ENCODE data around the gene ZPBP2. TPM values are rescaled to one million over a fixed set of nuclear protein-coding genes. Genes with fewer than 3 reads are reported as not detected.
"Not testable (repeated sequence)": the region's sequence is repeated elsewhere in the genome, so short reads cannot be mapped to it uniquely, and the experiment has no call there.

The ZPBP2 gene
- total and polyA plus RNA-seq, 2 donors, result 0.11 TPM; not detected in 1

- H3K4me3 ChIP-seq (ENCODE audit: low read length in 2 of 2), result no peak overlapping the region
- WGBS, result 76% methylated on average over 4 of the region's 4 CpGs
- DNase-seq (ENCODE audit: low read depth in 6 of 9, low spot score in 9 of 9), result peak in 1 of 9 donors; percentile 18
- H3K9me3 ChIP-seq (ENCODE audit: control insufficient read depth in 2 of 2, insufficient read depth in 1 of 2, low read length in 1 of 2), result no peaks in the 10 kb centered on the region
- peaks cover 4 to 15% of the 10 kb centered on the region in 2 donors for H3K4me1 ChIP-seq (ENCODE audit: control insufficient read depth in 2 of 2, insufficient read depth in 2 of 2, low read length in 2 of 2)
- peaks cover 3 to 10% of the 10 kb centered on the region in 2 donors for H3K36me3 ChIP-seq (ENCODE audit: control insufficient read depth in 2 of 2, insufficient read depth in 2 of 2, low read length in 1 of 2)
- H3K27me3 ChIP-seq (ENCODE audit: control insufficient read depth in 2 of 2, insufficient read depth in 1 of 2, low read length in 1 of 2), result no peaks in the 10 kb centered on the region
- H3K27ac ChIP-seq (ENCODE audit: low read depth in 1 of 2, low read length in 1 of 2), result no peak overlapping the region
These were observed 19.4 kb upstream of the ZPBP2 start for GRCh38 chr17:39848600-39848999.

DNA sequence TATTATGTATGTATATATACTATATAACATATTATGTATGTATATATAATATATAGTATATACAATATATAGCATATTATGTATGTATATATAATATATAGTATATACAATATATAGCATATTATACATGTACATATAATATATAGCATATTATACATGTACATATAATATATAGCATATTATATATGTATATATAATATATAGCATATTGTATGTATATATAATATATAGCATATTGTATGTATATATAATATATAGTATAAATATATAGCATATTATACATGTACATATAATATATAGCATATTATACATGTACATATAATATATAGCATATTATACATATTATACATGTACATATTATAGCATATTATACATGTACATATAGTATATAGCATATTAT, 17.8 kb upstream of the ZPBP2 start:
- H3K4me1 ChIP-seq (ENCODE audit: control insufficient read depth in 2 of 2, insufficient read depth in 2 of 2, low read length in 2 of 2), result peaks cover 0 to 13% of the 10 kb centered on the region in 2 donors
- not testable (repeated sequence) for H3K36me3 ChIP-seq (ENCODE audit: control insufficient read depth in 2 of 2, insufficient read depth in 2 of 2, low read length in 1 of 2); H3K27me3 ChIP-seq (ENCODE audit: control insufficient read depth in 2 of 2, insufficient read depth in 1 of 2, low read length in 1 of 2); H3K9me3 ChIP-seq (ENCODE audit: control insufficient read depth in 2 of 2, insufficient read depth in 1 of 2, low read length in 1 of 2); H3K27ac ChIP-seq (ENCODE audit: low read depth in 1 of 2, low read length in 1 of 2); H3K4me3 ChIP-seq (ENCODE audit: low read length in 2 of 2); DNase-seq (ENCODE audit: low read depth in 6 of 9, low spot score in 9 of 9)

DNA sequence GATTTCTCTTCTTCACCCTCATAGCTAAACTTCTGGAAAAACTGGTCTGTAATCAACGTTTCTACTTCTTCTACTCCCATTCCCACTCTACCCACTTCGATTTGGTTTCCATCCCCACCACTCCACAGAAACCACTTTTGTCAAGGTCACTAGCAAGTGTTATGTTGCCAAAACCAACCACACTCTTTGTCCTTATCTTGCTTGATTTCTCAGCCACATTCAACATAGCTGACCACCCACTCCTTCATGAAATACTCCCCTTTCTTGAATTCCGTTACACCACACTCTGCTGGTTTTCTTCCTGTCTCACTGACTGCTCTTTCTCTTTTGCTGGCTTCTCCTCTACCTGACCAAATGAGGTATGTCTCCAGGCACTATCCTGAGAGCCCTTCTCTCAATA, 15.8 kb upstream of the ZPBP2 start:
- 87% methylated on average over 3 of the region's 3 CpGs for WGBS
- Histone ChIP-seq H3K4me3 (ENCODE audit: low read length in 2 of 2) (no peak overlapping the region), H3K27ac (ENCODE audit: low read depth in 1 of 2, low read length in 1 of 2) (no peak overlapping the region), H3K36me3 (ENCODE audit: control insufficient read depth in 2 of 2, insufficient read depth in 2 of 2, low read length in 1 of 2) (peaks cover 3 to 6% of the 10 kb centered on the region in 2 donors), H3K4me1 (ENCODE audit: control insufficient read depth in 2 of 2, insufficient read depth in 2 of 2, low read length in 2 of 2) (peaks cover 0 to 13% of the 10 kb centered on the region in 2 donors), H3K9me3 (ENCODE audit: control insufficient read depth in 2 of 2, insufficient read depth in 1 of 2, low read length in 1 of 2) (no peaks in the 10 kb centered on the region), H3K27me3 (ENCODE audit: control insufficient read depth in 2 of 2, insufficient read depth in 1 of 2, low read length in 1 of 2) (no peaks in the 10 kb centered on the region)
- no peak for DNase-seq (ENCODE audit: low read depth in 6 of 9, low spot score in 9 of 9)

DNA sequence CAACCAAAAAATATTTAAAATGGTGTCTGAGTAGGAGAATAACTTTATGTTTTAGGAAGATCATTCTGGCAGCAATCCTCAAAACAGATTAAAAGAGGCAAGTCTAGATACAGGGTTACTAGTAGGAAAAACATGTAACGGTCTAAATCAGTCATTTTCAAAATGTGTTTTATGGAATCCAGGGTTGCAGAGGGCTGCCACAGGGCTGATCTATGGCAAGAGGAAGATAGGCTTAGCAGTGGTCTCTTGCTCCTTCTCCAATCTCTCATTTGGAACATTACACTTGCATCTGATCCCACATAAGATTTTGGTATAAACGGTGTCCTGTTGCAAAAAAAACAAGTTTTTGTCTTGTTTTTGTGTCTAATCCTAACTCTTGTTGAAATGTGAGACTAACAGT, 13.1 kb upstream of the ZPBP2 start:
- H3K27ac ChIP-seq (ENCODE audit: low read depth in 1 of 2, low read length in 1 of 2), result no peak overlapping the region
- DNase-seq (ENCODE audit: low read depth in 6 of 9, low spot score in 9 of 9), result no peak
- no peaks in the 10 kb centered on the region for H3K4me1 ChIP-seq (ENCODE audit: control insufficient read depth in 2 of 2, insufficient read depth in 2 of 2, low read length in 2 of 2)
- no peaks in the 10 kb centered on the region for H3K9me3 ChIP-seq (ENCODE audit: control insufficient read depth in 2 of 2, insufficient read depth in 1 of 2, low read length in 1 of 2)
- no peaks in the 10 kb centered on the region for H3K27me3 ChIP-seq (ENCODE audit: control insufficient read depth in 2 of 2, insufficient read depth in 1 of 2, low read length in 1 of 2)
- no peak overlapping the region for H3K4me3 ChIP-seq (ENCODE audit: low read length in 2 of 2)
- peaks cover 0 to 3% of the 10 kb centered on the region in 2 donors for H3K36me3 ChIP-seq (ENCODE audit: control insufficient read depth in 2 of 2, insufficient read depth in 2 of 2, low read length in 1 of 2)
- 89% methylated on average over 2 of the region's 2 CpGs for WGBS

DNA sequence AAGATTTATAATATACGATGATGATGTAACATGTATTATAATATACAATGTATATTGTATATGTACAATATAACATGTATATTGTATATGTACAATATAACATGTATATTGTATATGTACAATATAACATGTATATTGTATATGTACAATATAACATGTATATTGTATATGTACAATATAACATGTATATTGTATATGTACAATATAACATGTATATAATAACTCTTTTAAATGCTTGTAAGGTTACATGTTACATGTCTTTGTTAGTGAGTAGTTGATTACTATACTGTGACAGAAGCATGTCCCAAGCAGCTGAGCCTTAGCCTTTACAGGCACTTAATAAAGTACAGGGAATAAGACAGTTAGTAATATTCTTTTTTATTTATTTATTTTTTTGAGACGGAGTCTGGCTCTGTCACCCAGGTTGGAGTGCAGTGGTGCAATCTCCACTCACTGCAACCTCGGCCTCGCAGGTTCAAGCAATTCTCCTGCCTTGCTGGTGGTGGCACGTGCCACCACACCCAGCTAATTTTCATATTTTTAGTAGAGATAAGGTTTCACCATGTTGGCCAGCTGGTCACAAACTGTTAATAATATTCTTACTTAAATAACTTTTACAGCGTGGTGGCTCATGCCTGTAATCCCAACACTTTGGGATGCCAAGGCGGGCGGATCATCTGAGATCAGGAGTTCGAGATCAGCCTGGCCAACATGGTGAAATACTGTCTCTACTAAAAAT, 11.9 kb upstream of the ZPBP2 start:
- not testable (repeated sequence) for H3K4me3 ChIP-seq (ENCODE audit: low read length in 2 of 2); H3K4me1 ChIP-seq (ENCODE audit: control insufficient read depth in 2 of 2, insufficient read depth in 2 of 2, low read length in 2 of 2); H3K36me3 ChIP-seq (ENCODE audit: control insufficient read depth in 2 of 2, insufficient read depth in 2 of 2, low read length in 1 of 2); DNase-seq (ENCODE audit: low read depth in 6 of 9, low spot score in 9 of 9); H3K9me3 ChIP-seq (ENCODE audit: control insufficient read depth in 2 of 2, insufficient read depth in 1 of 2, low read length in 1 of 2); H3K27ac ChIP-seq (ENCODE audit: low read depth in 1 of 2, low read length in 1 of 2); H3K27me3 ChIP-seq (ENCODE audit: control insufficient read depth in 2 of 2, insufficient read depth in 1 of 2, low read length in 1 of 2)
- 97% methylated on average over 9 of the region's 9 CpGs for WGBS

DNA sequence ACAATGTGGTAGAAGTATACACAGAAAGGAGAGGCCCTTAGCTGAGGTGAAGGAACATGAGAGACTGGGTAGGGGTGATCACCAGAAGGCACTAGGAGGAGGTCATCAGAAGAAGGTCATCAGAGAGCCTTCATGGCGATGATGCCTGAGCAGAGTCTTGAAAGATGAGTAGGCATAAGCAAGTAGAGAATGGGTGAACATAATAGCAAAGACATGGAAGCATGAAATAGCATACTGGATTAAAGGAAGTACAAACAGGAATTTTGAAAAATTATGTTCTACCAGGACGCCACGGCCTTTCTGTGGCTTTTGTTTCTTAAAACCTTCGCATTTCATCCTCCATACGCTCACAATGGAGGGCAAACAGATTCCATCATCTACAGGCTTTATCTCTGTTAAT, 6.8 kb upstream of the ZPBP2 start:
- Histone ChIP-seq H3K4me1 (ENCODE audit: control insufficient read depth in 2 of 2, insufficient read depth in 2 of 2, low read length in 2 of 2) (peaks cover 13 to 14% of the 10 kb centered on the region in 2 donors), H3K4me3 (ENCODE audit: low read length in 2 of 2) (peak overlapping the region in 1 of 2 donors; percentile 11)
- 91% methylated on average over 5 of the region's 5 CpGs for WGBS

GRCh38 chr17:39863244-39863917, 4.6 kb upstream of the ZPBP2 start:
- H3K27me3 ChIP-seq (ENCODE audit: control insufficient read depth in 2 of 2, insufficient read depth in 1 of 2, low read length in 1 of 2), result peaks cover 2 to 16% of the 10 kb centered on the region in 2 donors
- H3K9me3 ChIP-seq (ENCODE audit: control insufficient read depth in 2 of 2, insufficient read depth in 1 of 2, low read length in 1 of 2), result peaks cover 0 to 12% of the 10 kb centered on the region in 2 donors
- no peak for DNase-seq (ENCODE audit: low read depth in 6 of 9, low spot score in 9 of 9)
- 61% methylated on average over 7 of the region's 7 CpGs for WGBS
- no peaks in the 10 kb centered on the region for H3K36me3 ChIP-seq (ENCODE audit: control insufficient read depth in 2 of 2, insufficient read depth in 2 of 2, low read length in 1 of 2)
- H3K4me1 ChIP-seq (ENCODE audit: control insufficient read depth in 2 of 2, insufficient read depth in 2 of 2, low read length in 2 of 2), result peaks cover 15 to 21% of the 10 kb centered on the region in 2 donors
- peak overlapping the region; percentile 54 to 90 for H3K4me3 ChIP-seq (ENCODE audit: low read length in 2 of 2)
- peak overlapping the region; percentile 43 to 72 for H3K27ac ChIP-seq (ENCODE audit: low read depth in 1 of 2, low read length in 1 of 2)

More for the DNA sequence above, 6.8 kb upstream of the ZPBP2 start:
- Histone ChIP-seq H3K9me3 (ENCODE audit: control insufficient read depth in 2 of 2, insufficient read depth in 1 of 2, low read length in 1 of 2) (no peaks in the 10 kb centered on the region), H3K27ac (ENCODE audit: low read depth in 1 of 2, low read length in 1 of 2) (no peak overlapping the region), H3K27me3 (ENCODE audit: control insufficient read depth in 2 of 2, insufficient read depth in 1 of 2, low read length in 1 of 2) (peaks cover 2 to 3% of the 10 kb centered on the region in 2 donors), H3K36me3 (ENCODE audit: control insufficient read depth in 2 of 2, insufficient read depth in 2 of 2, low read length in 1 of 2) (no peaks in the 10 kb centered on the region)
- no peak for DNase-seq (ENCODE audit: low read depth in 6 of 9, low spot score in 9 of 9)

GRCh38 chr17:39863918-39864746, 3.9 kb upstream of the ZPBP2 start, which contains the start of gene IKZF3:
TSS of gene IKZF3 (minus strand) at chr17:39864312. CDS start at chr17:39864126, 186 bp downstream.
- H3K36me3 ChIP-seq (ENCODE audit: control insufficient read depth in 2 of 2, insufficient read depth in 2 of 2, low read length in 1 of 2), result no peaks in the 10 kb centered on the region
- DNase-seq (ENCODE audit: low read depth in 6 of 9, low spot score in 9 of 9), result peak in 7 of 9 donors; percentile 45 to 81 (median 53)
- H3K27ac ChIP-seq (ENCODE audit: low read depth in 1 of 2, low read length in 1 of 2), result peak within 1 kb of the TSS; percentile 72 to 90
- WGBS, result 2% methylated on average over 50 of the region's 50 CpGs
- H3K4me3 ChIP-seq (ENCODE audit: low read length in 2 of 2), result peak within 1 kb of the TSS; percentile 54 to 90
- H3K27me3 ChIP-seq (ENCODE audit: control insufficient read depth in 2 of 2, insufficient read depth in 1 of 2, low read length in 1 of 2), result peaks cover 2 to 20% of the 10 kb centered on the region in 2 donors
- peaks cover 0 to 15% of the 10 kb centered on the region in 2 donors for H3K9me3 ChIP-seq (ENCODE audit: control insufficient read depth in 2 of 2, insufficient read depth in 1 of 2, low read length in 1 of 2)
- peaks cover 15 to 21% of the 10 kb centered on the region in 2 donors for H3K4me1 ChIP-seq (ENCODE audit: control insufficient read depth in 2 of 2, insufficient read depth in 2 of 2, low read length in 2 of 2)

Data from thymus (tissue), 11 donors.